Upper lobe of left lung (tissue), 4 donors: ENCODE results near the gene RNF114.

Experiments used
- CTCF ChIP-seq, 6 experiments: fragments of 450-650 bp in 4 of 6; fragments of 200-600 bp in 2 of 6; sonication (generic) in 2 of 6; IDR thresholded peaks; one replicate each; pipeline ENCODE4 v1.5.1; 2016 to 2019; ENCODE audit warnings: antibody characterized with exemption in 6 of 6
- POLR2A ChIP-seq, 4 donors: fragments of 450-650 bp; IDR thresholded peaks; one replicate each; pipeline ENCODE4 v1.5.1; 2016 to 2017; ENCODE audit warnings: antibody characterized with exemption in 4 of 4, mild to moderate bottlenecking in 2 of 4
- POLR2AphosphoS5 ChIP-seq, 2 donors: sonication (generic); formaldehyde crosslinking; IDR thresholded peaks; one replicate each; pipeline ENCODE4 v1.5.1; 2017; ENCODE audit warnings: antibody characterized with exemption in 2 of 2

DNA sequence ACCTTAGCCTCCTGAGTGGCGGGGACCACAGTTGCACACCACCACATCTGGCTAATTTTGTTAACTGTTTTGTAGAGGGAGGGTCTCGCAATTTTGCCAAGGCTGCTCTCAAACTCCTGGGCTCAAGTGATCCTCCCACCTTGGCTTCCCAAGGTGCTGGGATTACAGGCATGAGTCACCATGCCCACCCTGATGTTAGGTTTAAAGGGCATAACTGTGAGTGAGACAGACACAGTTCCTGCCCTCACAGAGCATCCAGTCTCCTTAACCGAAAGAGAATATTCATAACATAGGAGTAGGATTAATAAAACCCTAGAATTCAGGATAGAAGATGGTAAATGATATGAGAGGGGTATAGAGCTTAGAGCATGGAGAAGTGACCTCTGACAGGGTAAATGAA, 17.8 kb upstream of the RNF114 start:
- TF ChIP-seq CTCF (IDR thresholded peaks at IDR 0.05) (no peak), POLR2A (IDR thresholded peaks at IDR 0.05) (no peak), POLR2AphosphoS5 (IDR thresholded peaks at IDR 0.05) (no peak)
